ENCODE measurements around the gene LILRB2.
"Not testable (repeated sequence)": the region's sequence is repeated elsewhere in the genome, so short reads cannot be mapped to it uniquely, and the experiment has no call there.

LILRB2 gene

DNA sequence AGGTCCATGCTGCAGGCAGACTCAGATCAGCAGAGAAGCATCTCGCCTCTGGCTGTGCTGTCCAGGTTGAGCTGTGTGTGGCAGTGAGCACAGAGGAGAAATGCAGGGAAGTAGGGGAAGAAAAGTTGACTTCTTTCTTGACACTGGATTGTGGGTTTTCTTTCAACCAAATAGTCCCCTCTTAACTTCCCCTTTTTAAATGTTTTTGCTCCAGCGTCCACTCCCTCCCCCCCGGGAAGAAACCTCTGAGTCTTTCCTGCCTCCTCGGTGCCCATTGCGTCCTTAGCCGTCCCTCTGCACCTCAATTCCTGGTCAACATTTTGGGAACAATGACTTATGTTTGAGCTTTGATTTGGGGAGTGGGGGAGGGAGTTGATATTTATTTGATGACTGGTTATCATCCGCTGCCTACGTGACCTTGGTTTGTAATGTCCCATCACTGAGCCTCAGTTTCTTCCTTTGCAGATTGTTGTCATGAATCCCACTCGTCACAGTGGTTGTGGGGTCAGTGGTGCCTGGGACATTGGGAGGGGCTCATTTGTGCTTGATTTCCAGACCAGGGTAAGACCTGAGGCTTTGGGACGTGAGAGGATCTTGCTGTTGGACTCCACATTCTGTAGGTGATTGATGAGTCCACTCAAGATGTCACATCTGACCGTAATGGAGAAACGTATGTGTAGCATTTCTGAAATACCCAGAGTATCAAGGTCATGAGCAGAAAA is at the start of gene LILRB2:
Gene LILRB2, minus strand, starts transcription at position 104 of the 722 bp plus-strand sequence. CDS start 614 bp downstream, outside the sequence.
- no peak for DNase-seq (ENCODE audit: low read depth)

DNA sequence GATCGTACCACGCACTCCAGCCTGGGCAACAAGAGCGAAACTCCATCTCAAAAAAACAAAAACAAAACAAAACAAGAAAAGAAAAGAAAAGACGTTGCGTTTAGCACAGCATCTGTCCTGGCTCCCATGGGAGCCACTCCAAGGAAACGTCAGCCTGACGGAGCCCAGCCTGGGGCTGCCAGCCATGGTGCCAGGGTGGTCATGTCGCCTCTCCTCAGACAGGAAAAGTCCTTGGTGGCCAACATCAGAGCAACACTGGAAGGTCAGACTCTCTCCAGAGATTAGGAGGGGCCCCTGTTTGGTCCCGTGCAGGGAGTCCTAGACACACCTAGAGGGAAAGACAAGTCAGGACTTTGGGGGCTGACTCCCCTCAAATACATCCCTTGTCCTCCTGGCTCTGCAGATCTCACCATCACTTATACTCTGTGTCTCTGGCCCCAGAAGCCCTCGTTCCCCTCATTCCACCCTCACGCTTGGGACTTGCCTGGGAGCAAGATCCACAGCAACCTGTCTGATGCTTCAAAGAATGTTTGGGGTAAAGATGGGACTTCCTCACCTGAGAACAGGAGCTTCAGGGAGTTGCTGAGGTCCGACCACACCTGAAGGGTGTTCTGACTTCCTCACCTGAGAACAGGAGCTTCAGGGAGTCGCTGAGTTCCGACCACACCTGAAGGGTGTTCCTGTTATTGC is 48.7 kb upstream of the LILRB2 start:
- no peak for DNase-seq (ENCODE audit: low read depth)

DNA sequence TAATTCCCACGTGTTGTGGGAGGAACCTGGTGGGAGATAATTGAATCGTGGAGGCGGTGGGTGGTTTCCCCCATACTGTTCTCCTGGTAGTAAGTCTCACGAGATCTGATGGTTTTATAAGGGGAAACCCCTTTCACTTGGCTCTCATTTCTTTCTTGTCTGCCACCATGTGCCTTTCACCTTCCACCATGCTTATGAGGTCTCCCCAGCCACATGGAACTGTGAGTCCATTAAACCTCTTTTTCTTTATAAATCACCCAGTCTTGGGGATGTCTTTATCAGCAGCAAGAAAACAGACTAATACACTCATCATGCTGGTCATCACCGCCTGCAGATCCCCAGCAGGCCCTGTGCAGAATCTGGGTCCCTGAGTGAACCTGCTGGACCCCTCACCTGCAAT is 47.9 kb upstream of the LILRB2 start:
- DNase-seq (ENCODE audit: low read depth), result not testable (repeated sequence)

DNA sequence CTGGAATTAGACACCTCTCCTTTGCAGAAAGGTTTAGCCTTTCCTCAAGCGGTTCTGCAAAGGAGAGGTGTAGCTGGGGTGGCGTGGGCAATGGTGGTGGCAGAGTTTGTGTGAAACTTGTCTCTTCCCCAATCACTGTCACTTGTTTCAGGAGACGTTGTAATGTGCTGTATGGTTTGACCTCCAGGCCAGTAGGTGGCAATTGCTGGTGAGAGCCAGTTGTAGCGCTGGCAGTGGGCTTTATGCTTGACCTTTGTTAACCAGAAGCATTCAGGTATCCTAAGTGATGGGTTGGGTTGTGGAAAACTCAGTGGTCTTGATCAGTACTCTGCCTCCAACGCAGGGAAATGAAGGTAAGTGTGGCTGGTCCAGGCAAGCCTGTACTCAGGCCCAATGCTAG is 44.7 kb upstream of the LILRB2 start:
- DNase-seq (ENCODE audit: low read depth), result no peak

DNA sequence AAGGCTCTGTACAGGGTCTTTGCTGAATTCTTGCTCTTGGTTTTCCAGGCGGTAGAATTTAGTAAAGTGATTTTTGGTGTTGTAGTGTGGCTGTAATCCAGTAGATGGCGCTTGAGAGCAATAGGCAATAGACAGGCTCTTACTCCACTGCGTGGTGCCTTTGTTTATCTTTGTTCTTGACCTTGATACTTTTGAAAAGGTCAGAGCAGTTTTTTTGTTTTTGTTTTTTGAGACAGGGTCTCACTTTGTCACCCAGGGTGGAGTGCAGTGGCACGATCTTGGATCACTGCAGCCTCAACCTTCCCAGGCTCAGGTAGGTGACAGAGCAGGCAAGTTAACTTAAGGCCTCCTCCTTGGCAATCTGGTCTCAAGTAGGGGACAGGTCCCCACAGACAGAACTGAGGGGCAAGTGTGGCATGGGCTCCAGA is 44.3 kb upstream of the LILRB2 start:
- no peak for DNase-seq (ENCODE audit: low read depth)

DNA sequence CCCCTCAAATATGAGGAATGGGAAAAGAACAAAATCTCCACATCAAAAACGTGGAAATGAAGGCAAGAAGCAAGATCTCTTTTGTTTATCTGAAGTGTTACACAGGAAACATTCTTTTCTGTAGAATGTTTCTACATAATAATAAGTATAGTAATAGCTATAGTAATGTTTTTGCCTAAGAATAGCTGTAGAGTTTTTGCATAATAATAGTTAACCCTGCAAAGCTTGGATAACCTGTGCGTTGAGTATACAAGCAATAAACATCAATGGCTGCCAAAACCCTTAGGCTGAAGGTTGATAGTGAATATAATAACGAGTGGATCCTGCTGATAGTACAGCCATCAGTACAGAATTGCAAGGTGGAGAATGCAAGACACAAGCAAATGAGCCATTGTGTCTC is 43.2 kb upstream of the LILRB2 start:
- DNase-seq (ENCODE audit: low read depth), result no peak

- DNase-seq (ENCODE audit: low read depth), result not testable (repeated sequence)
Measured at GRCh38 chr19:54322934-54323333, 42.0 kb upstream of the LILRB2 start.

- not testable (repeated sequence) for DNase-seq (ENCODE audit: low read depth)
Measured at GRCh38 chr19:54322295-54322694, 41.4 kb upstream of the LILRB2 start.

DNA sequence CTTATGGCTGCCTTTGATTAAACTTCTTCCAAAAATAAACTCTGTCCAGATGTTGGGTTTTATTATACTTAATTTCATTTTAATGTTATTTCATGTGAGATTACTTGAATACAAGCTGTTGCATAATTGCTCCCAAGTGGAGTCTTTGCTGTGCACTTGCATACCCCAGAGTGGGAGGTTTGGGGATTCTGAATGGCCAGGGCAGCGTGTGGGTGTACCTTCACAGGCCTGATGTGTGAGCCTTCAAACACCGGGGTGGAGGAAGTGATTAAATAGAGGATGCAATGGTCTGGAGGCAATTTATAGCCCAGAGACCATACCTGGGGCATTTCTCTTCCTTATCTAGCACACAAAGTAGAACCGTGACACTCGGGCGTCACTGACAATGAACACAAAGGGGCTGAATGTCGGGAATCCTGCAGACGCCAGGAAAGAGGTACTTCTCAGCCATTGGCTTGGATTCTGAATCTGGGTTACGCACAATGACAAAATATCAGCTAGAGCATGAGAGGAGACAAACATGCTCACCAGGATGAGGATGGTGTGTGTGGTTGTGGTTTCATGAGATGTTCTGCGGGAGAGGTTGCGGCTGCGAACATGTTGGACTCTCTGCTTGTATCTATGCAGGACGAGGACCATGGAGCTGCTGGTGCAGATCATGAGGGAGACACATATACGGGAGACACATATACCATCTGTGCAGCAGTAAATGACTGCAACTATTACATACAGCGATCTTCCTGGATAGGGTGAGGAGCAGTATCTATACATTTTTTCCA is 39.2 kb upstream of the LILRB2 start:
- DNase-seq (ENCODE audit: low read depth), result no peak

GRCh38 chr19:54319049-54319448 is 38.1 kb upstream of the LILRB2 start:
- no peak for DNase-seq (ENCODE audit: low read depth)

- DNase-seq (ENCODE audit: low read depth), result no peak
Measured at GRCh38 chr19:54317965-54318240, 37.0 kb upstream of the LILRB2 start.

- no peak for DNase-seq (ENCODE audit: low read depth)
Measured at GRCh38 chr19:54317108-54317964, 36.4 kb upstream of the LILRB2 start.

GRCh38 chr19:54316746-54317107 is 35.8 kb upstream of the LILRB2 start:
- no peak for DNase-seq (ENCODE audit: low read depth)

- no peak for DNase-seq (ENCODE audit: low read depth)
Measured at GRCh38 chr19:54315956-54316355, 35.0 kb upstream of the LILRB2 start.

GRCh38 chr19:54312436-54313377 is 31.8 kb upstream of the LILRB2 start, which contains the start of gene LILRA5:
Gene LILRA5, minus strand, starts transcription at chr19:54313166. Its CDS starts 147 bp downstream, at chr19:54313019.
- no peak for DNase-seq (ENCODE audit: low read depth)

DNA sequence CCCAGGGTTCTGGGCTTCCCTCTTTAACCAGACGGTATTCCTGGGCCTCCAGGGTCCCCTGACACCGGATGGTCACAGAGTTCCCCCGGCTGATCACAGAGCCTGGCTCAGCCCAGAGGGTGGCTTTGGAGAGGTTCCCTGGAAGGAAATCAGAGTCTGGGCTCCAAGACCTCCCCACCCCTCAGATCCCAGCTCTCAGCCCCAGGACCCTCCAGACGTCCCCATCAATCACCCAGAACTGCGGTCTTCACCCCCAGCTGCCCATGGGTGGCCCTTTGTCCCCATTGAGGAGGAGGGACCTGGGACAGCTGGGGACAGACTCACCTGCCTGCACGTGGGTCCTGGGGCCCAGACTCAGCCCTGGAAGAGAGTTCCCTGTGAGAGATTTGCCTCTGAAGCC is 31.1 kb upstream of the LILRB2 start:
- DNase-seq (ENCODE audit: low read depth), result no peak

DNA sequence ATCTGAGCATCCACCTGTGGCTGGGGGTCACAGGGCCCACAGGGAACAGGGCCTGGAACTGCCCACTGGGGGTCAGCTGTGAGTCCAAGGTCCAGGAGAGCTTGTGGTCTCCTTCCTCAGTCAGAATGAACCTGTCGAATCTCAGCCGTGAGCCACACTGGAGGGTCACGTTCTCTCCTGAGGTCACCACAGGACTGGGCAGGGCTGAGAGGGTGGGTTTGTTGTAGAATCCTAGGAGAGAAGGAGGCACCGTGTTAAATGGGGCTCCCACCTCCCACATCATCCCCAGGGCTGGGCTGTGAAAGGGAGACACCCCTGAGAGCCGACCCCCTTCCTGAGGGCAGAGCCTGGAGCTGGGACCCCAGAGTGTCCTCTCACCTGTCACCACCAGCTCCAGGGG is 30.6 kb upstream of the LILRB2 start:
- DNase-seq (ENCODE audit: low read depth), result no peak

- DNase-seq (ENCODE audit: low read depth), result no peak
Measured at GRCh38 chr19:54310543-54310942, 29.6 kb upstream of the LILRB2 start.

GRCh38 chr19:54309811-54310210 is 28.9 kb upstream of the LILRB2 start:
- no peak for DNase-seq (ENCODE audit: low read depth)

DNA sequence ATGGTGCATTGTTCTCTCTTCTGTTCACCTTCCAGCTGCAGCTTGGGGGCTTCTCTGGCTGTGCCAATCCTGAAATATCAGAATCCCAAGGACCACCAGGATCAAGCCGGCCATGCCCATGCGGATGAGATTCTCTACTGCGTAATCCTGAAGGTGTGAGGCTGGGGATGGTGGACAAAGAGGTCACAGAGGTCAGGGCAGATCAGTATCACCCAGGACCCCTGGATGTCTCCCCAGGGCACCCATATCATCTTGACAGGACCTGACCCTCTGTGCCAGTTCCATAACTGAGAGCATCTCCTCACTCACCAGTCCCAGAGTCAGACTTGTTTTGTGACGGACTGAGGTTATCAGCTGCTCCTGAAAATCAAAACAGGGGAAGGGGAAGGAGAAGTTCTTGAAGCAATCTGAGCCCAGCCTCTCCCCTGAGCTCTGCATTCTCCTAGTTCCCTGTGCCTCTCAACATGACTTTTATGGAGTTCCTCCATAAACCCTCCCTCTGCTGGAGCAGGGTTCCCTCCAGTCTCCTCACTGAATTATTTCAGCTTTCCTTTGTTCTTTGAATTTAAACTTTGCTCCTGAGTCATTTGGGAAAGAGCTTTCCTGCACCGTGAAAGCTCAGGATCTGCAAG is 26.6 kb upstream of the LILRB2 start:
- DNase-seq (ENCODE audit: low read depth), result no peak
